CD4-positive, alpha-beta T cell (primary cell): ENCODE measurements around the gene ATP11A. TPM values are rescaled to one million over a fixed set of nuclear protein-coding genes. Genes with fewer than 3 reads are reported as not detected.

Experiments
- ATAC-seq: fragments of 200-7000 bp; cut with Tn5 transposase; one replicate; pipeline ENCODE4 v1.10.0; 2022; ENCODE audit warnings: mild to moderate bottlenecking; ENCODE audit not compliant: poor library complexity
- CTCF ChIA-PET: fragments of 350-600 bp; sonication (Branson Sonifier 250); formaldehyde crosslinking; loops from one replicate; lab custom pipeline; 2021; ENCODE audit warnings: antibody characterized with exemption, inconsistent platforms; lab: Charles Lee
- POLR2A ChIA-PET: fragments of 350-600 bp; sonication (Branson Sonifier 250); formaldehyde crosslinking; loops from one replicate; lab custom pipeline; 2021; ENCODE audit warnings: antibody characterized with exemption, inconsistent platforms; lab: Charles Lee
- DNase-seq, 14 experiments: peaks; one replicate each; pipeline ENCODE4 v3.0.0-alpha.2; 2013 to 2020; ENCODE audit warnings: mixed read lengths in 2 of 14
- H3K27ac ChIP-seq, 2 donors: one replicate each; pipeline versions ENCODE4 v1.5.1 to v1.7.0; 2013; ENCODE audit warnings: low read length in 2 of 2, low read depth in 1 of 2, mild to moderate bottlenecking in 1 of 2
- H3K27me3 ChIP-seq, 2 experiments: 1 replicate in 1 of 2; 2 replicates in 1 of 2; pipeline versions ENCODE4 v1.6.1 to v1.7.0; 2013; ENCODE audit warnings: low read length in 2 of 2, control low read depth in 1 of 2, mild to moderate bottlenecking in 1 of 2, moderate library complexity in 1 of 2; ENCODE audit not compliant: insufficient read depth in 2 of 2, control insufficient read depth in 1 of 2
- H3K36me3 ChIP-seq: one replicate; pipeline ENCODE4 v1.6.1; 2013; ENCODE audit warnings: low read length, control low read depth; ENCODE audit not compliant: insufficient read depth
- H3K4me1 ChIP-seq: one replicate; pipeline ENCODE4 v1.6.1; 2013; ENCODE audit warnings: low read length, control low read depth; ENCODE audit not compliant: insufficient read depth
- H3K4me3 ChIP-seq: one replicate; pipeline ENCODE4 v1.5.1; 2013; ENCODE audit warnings: mild to moderate bottlenecking, low read length, moderate library complexity
- H3K9me3 ChIP-seq, 2 experiments: 1 replicate in 1 of 2; 2 replicates in 1 of 2; pipeline versions ENCODE4 v1.6.1 to v1.7.0; 2013; ENCODE audit warnings: low read length in 2 of 2, mild to moderate bottlenecking in 2 of 2, control low read depth in 1 of 2, moderate library complexity in 1 of 2; ENCODE audit not compliant: control insufficient read depth in 1 of 2, insufficient read depth in 1 of 2
- H3K27ac Mint-ChIP-seq: one replicate; pipeline ENCODE4 v1.8.0; 2020; ENCODE audit warnings: mixed read lengths
- H3K27me3 Mint-ChIP-seq: one replicate; pipeline ENCODE4 v1.8.0; 2021; ENCODE audit warnings: mixed read lengths
- H3K36me3 Mint-ChIP-seq: one replicate; pipeline ENCODE4 v1.8.0; 2021; ENCODE audit warnings: low read depth, mixed read lengths
- H3K4me1 Mint-ChIP-seq: one replicate; pipeline ENCODE4 v1.8.0; 2021; ENCODE audit warnings: low read depth, mixed read lengths
- H3K4me3 Mint-ChIP-seq: one replicate; pipeline ENCODE4 v1.8.0; 2020; ENCODE audit warnings: mild to moderate bottlenecking, mixed read lengths
- H3K9me3 Mint-ChIP-seq: one replicate; pipeline ENCODE4 v1.8.0; 2020; ENCODE audit warnings: mixed read lengths
- CTCF ChIP-seq: fragments of 200-600 bp; IDR thresholded peaks from one replicate; pipeline ENCODE4 v1.8.0; 2022; ENCODE audit warnings: antibody characterized with exemption, mild to moderate bottlenecking
- intact Hi-C, 2 experiments: fragments of 100-400 bp; cut with DNase I in 1 of 2; cut with micrococcal nuclease in 1 of 2; formaldehyde crosslinking; loops; one replicate each; pipeline versions ENCODE4 v1.15.1 to v1.9.0; 2023 to 2025; cut with DNase I, micrococcal nuclease
- total RNA-seq, 174 experiments: library from RNA in 2 of 174; stranded (reverse) in 2 of 174; gene quantifications; one replicate each; pipeline ENCODE4 v1.2.3 and lab custom pipeline; 2021 to 2026

Gene ATP11A
- total RNA-seq, 2 experiments from 2014 or later = 56.7 to 66.8 TPM

- ChIA-PET CTCF (no interaction called here), POLR2A (no interaction called here)
- Histone ChIP-seq H3K27me3 (peaks cover 33% of the 10 kb centered on the region in 2 experiments), H3K27ac (no peak overlapping the region), H3K4me1 (peaks cover 3% of the 10 kb centered on the region), H3K4me3 (no peak overlapping the region), H3K36me3 (no peaks in the 10 kb centered on the region), H3K9me3 (peaks cover 0 to 16% of the 10 kb centered on the region in 2 experiments)
- no peak for TF ChIP-seq CTCF
- H3K27me3 Mint-ChIP-seq = peaks cover 65% of the 10 kb centered on the region
- H3K9me3 Mint-ChIP-seq = no peaks in the 10 kb centered on the region
- no peak overlapping the region for H3K27ac Mint-ChIP-seq
- DNase-seq (peak in 1 of 14 experiments; percentile 9), ATAC-seq (no peak)
- intact Hi-C loops = no loop called here
- no peaks in the 10 kb centered on the region for H3K36me3 Mint-ChIP-seq
- no peak overlapping the region for H3K4me3 Mint-ChIP-seq
- H3K4me1 Mint-ChIP-seq = no peaks in the 10 kb centered on the region
Observed at GRCh38 chr13:112931028-112931934, 241.4 kb downstream of the ATP11A start.

- Histone ChIP-seq H3K4me1 (peaks cover 3% of the 10 kb centered on the region), H3K9me3 (peaks cover 0 to 16% of the 10 kb centered on the region in 2 experiments), H3K27me3 (peaks cover 24 to 30% of the 10 kb centered on the region in 2 experiments), H3K4me3 (no peak overlapping the region), H3K27ac (no peak overlapping the region), H3K36me3 (no peaks in the 10 kb centered on the region)
- ChIA-PET POLR2A (no interaction called here), CTCF (no interaction called here)
- ATAC-seq = no peak
- intact Hi-C loops = no loop called here
- no peak for DNase-seq
- no peaks in the 10 kb centered on the region for H3K4me1 Mint-ChIP-seq
- H3K27ac Mint-ChIP-seq = no peak overlapping the region
- H3K36me3 Mint-ChIP-seq = no peaks in the 10 kb centered on the region
- TF ChIP-seq CTCF = no peak
- H3K27me3 Mint-ChIP-seq = peaks cover 54% of the 10 kb centered on the region
- H3K9me3 Mint-ChIP-seq = no peaks in the 10 kb centered on the region
- H3K4me3 Mint-ChIP-seq = no peak overlapping the region
Observed at GRCh38 chr13:112932971-112933370, 243.1 kb downstream of the ATP11A start.

GRCh38 chr13:112933649-112934048 is 243.8 kb downstream of the ATP11A start:
- ChIA-PET CTCF (no interaction called here), POLR2A (no interaction called here)
- Mint-ChIP-seq H3K27me3 (peaks cover 47% of the 10 kb centered on the region), H3K4me3 (no peak overlapping the region), H3K36me3 (no peaks in the 10 kb centered on the region), H3K9me3 (no peaks in the 10 kb centered on the region), H3K4me1 (no peaks in the 10 kb centered on the region), H3K27ac (no peak overlapping the region)
- no peaks in the 10 kb centered on the region for H3K36me3 ChIP-seq
- peaks cover 3% of the 10 kb centered on the region for H3K4me1 ChIP-seq
- ATAC-seq = no peak
- no peak for DNase-seq
- no peak overlapping the region for H3K27ac ChIP-seq
- no peak for TF ChIP-seq CTCF
- peaks cover 22 to 26% of the 10 kb centered on the region in 2 experiments for H3K27me3 ChIP-seq
- intact Hi-C loops = no loop called here
- peaks cover 0 to 14% of the 10 kb centered on the region in 2 experiments for H3K9me3 ChIP-seq
- no peak overlapping the region for H3K4me3 ChIP-seq
